Neural progenitor cell (in vitro differentiated cells): ENCODE measurements around the gene CCNY. TPM values are rescaled to one million over a fixed set of nuclear protein-coding genes. Genes with fewer than 3 reads are reported as not detected.
A peak's percentile ranks its signal among the peaks of the same experiment; 100 is the strongest.

Experiments used
- DNase-seq: peaks from one replicate; pipeline ENCODE4 v3.0.0-alpha.2; 2016; ENCODE audit warnings: low spot score
- H2AFZ ChIP-seq: fragments of 200-600 bp; sonication (generic); replicated peaks from 2 replicates; pipeline ENCODE4 v1.6.1; 2016; ENCODE audit warnings: antibody characterized with exemption
- H3F3A ChIP-seq: fragments of 200-600 bp; sonication (generic); 2 replicates; pipeline ENCODE4 v1.6.1; 2016; ENCODE audit warnings: antibody characterized with exemption, low read depth
- H3K27ac ChIP-seq: fragments of 200-600 bp; sonication (generic); 2 replicates; pipeline ENCODE4 v1.5.1; 2016; ENCODE audit warnings: mild to moderate bottlenecking
- H3K27me3 ChIP-seq: fragments of 200-600 bp; sonication (generic); 2 replicates; pipeline ENCODE4 v1.6.1; 2016; ENCODE audit warnings: mild to moderate bottlenecking, moderate library complexity
- H3K36me3 ChIP-seq: fragments of 200-600 bp; sonication (generic); 2 replicates; pipeline ENCODE4 v1.5.1; 2016
- H3K4me1 ChIP-seq: fragments of 200-600 bp; sonication (generic); 2 replicates; pipeline ENCODE4 v1.6.1; 2016; ENCODE audit warnings: mixed run types
- H3K4me2 ChIP-seq: fragments of 200-600 bp; sonication (generic); 2 replicates; pipeline ENCODE4 v1.6.1; 2016
- H3K4me3 ChIP-seq: fragments of 200-600 bp; sonication (generic); 2 replicates; pipeline ENCODE4 v1.5.1; 2016
- H3K79me2 ChIP-seq: fragments of 200-600 bp; sonication (generic); 2 replicates; pipeline ENCODE4 v1.6.1; 2016; ENCODE audit warnings: low read depth
- H3K9ac ChIP-seq: fragments of 200-600 bp; sonication (generic); 2 replicates; pipeline ENCODE4 v1.6.1; 2016
- H3K9me3 ChIP-seq: fragments of 200-600 bp; sonication (generic); 2 replicates; pipeline ENCODE4 v1.5.1; 2016; ENCODE audit warnings: low read depth
- H4K20me1 ChIP-seq: fragments of 200-600 bp; sonication (generic); 2 replicates; pipeline ENCODE4 v1.6.1; 2016; ENCODE audit warnings: low read depth
- H3K27ac Mint-ChIP-seq: 3 replicates; pipeline ENCODE4 v1.8.0; 2021; ENCODE audit warnings: mixed read lengths
- H3K27me3 Mint-ChIP-seq: 2 replicates; pipeline ENCODE4 v1.8.0; 2022; ENCODE audit warnings: low read depth, mild to moderate bottlenecking, inconsistent platforms, moderate library complexity, mixed read lengths; ENCODE audit not compliant: insufficient read depth
- H3K36me3 Mint-ChIP-seq: 3 replicates; pipeline ENCODE4 v1.8.0; 2021; ENCODE audit warnings: mixed read lengths
- H3K4me1 Mint-ChIP-seq: 3 replicates; pipeline ENCODE4 v1.8.0; 2021; ENCODE audit warnings: mixed read lengths
- H3K4me3 Mint-ChIP-seq: 3 replicates; pipeline ENCODE4 v1.8.0; 2021; ENCODE audit warnings: mild to moderate bottlenecking, moderate library complexity, mixed read lengths
- H3K9me3 Mint-ChIP-seq: 3 replicates; pipeline ENCODE4 v1.8.0; 2020; ENCODE audit warnings: mixed read lengths
- EZH2 ChIP-seq: fragments of 200-600 bp; sonication (generic); IDR thresholded peaks from 2 replicates; pipeline ENCODE4 v1.6.1; 2017; ENCODE audit warnings: antibody characterized with exemption, mild to moderate bottlenecking, moderate library complexity
- EZH2phosphoT487 ChIP-seq: fragments of 200-600 bp; sonication (generic); IDR thresholded peaks from 2 replicates; pipeline ENCODE4 v1.6.1; 2017; ENCODE audit warnings: antibody characterized with exemption
- total RNA-seq: library from RNA; depleted of rRNA; stranded (reverse); fragments of >200 nt; gene quantifications from 2 replicates; pipeline ENCODE4 v1.2.3, GENCODE V29; 2015; ENCODE audit warnings: low replicate concordance
- TF ChIP-seq, protein P1 (sequence below): fragments of 200-600 bp; sonication (generic); IDR thresholded peaks from 2 replicates; pipeline ENCODE4 v1.5.1; 2017; ENCODE audit warnings: antibody characterized with exemption, mild to moderate bottlenecking

CCNY gene
- total RNA-seq, 1 donor from 2014 or later: 46.7 TPM

DNA sequence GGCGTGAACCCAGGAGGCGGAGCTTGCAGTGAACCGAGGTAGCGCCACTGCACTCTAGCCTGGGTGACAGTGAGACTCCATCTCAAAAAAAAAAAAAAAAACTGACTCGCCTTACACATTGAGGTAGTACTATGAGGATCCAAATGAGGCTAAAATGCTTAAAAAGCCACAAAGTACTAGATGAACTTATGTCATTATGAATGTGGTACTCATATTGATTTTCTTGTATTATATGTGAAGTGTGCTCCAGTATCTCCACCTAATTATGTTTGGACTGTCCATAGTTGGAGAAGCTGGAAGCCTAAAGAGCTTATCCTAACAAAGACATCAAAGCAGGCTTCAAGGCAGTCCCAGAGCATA, 9.1 kb downstream of the CCNY start:
- no peak overlapping the region for H3K4me3 Mint-ChIP-seq
- Histone ChIP-seq H3F3A (peaks cover 6% of the 10 kb centered on the region), H2AFZ (no peak overlapping the region), H3K27me3 (no peaks in the 10 kb centered on the region), H3K4me2 (no peak overlapping the region), H3K9me3 (no peaks in the 10 kb centered on the region), H3K4me3 (no peak overlapping the region), H4K20me1 (peaks cover 87% of the 10 kb centered on the region), H3K27ac (peak overlapping the region; percentile 14), H3K36me3 (no peaks in the 10 kb centered on the region), H3K9ac (no peak overlapping the region), H3K79me2 (peaks cover 98% of the 10 kb centered on the region), H3K4me1 (peaks cover 12% of the 10 kb centered on the region)
- H3K27ac Mint-ChIP-seq: no peak overlapping the region
- TF ChIP-seq, protein P1, sequence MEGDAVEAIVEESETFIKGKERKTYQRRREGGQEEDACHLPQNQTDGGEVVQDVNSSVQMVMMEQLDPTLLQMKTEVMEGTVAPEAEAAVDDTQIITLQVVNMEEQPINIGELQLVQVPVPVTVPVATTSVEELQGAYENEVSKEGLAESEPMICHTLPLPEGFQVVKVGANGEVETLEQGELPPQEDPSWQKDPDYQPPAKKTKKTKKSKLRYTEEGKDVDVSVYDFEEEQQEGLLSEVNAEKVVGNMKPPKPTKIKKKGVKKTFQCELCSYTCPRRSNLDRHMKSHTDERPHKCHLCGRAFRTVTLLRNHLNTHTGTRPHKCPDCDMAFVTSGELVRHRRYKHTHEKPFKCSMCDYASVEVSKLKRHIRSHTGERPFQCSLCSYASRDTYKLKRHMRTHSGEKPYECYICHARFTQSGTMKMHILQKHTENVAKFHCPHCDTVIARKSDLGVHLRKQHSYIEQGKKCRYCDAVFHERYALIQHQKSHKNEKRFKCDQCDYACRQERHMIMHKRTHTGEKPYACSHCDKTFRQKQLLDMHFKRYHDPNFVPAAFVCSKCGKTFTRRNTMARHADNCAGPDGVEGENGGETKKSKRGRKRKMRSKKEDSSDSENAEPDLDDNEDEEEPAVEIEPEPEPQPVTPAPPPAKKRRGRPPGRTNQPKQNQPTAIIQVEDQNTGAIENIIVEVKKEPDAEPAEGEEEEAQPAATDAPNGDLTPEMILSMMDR: no peak
- no peaks in the 10 kb centered on the region for H3K27me3 Mint-ChIP-seq
- DNase-seq: no peak
- peaks cover 44% of the 10 kb centered on the region for H3K4me1 Mint-ChIP-seq
- peaks cover 2% of the 10 kb centered on the region for H3K36me3 Mint-ChIP-seq
- H3K9me3 Mint-ChIP-seq: no peaks in the 10 kb centered on the region

DNA sequence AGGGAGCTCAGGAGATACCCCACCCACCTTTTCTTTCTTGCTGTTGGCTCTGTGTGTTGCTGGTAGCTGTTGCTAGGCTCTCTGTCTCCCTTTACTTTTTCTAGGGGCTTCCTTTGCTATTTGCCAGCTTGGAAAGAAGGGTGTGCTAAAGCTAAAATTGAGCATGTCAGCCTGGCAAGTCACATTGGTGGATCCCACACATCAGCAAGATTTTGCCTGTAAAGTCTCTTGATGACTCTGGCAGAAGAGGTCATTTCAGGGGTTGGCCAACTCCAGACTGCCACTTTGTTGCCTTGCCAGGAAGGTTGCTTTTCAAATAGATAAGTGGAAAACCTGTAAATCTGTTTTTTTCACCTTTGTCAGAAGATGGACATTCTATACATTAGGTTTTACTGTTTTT, 9.9 kb downstream of the CCNY start:
- Histone ChIP-seq H3K9ac (no peak overlapping the region), H4K20me1 (peaks cover 87% of the 10 kb centered on the region), H3K79me2 (peaks cover 98% of the 10 kb centered on the region), H3K4me1 (peaks cover 18% of the 10 kb centered on the region), H3K4me3 (no peak overlapping the region), H3K36me3 (no peaks in the 10 kb centered on the region), H3K9me3 (no peaks in the 10 kb centered on the region), H3K27me3 (no peaks in the 10 kb centered on the region), H3K27ac (peak overlapping the region; percentile 14), H3F3A (peaks cover 6% of the 10 kb centered on the region), H2AFZ (no peak overlapping the region), H3K4me2 (no peak overlapping the region)
- TF ChIP-seq EZH2 (no peak), EZH2phosphoT487 (no peak)
- TF ChIP-seq, protein P1: no peak
- Mint-ChIP-seq H3K4me3 (no peak overlapping the region), H3K27me3 (no peaks in the 10 kb centered on the region), H3K4me1 (peaks cover 44% of the 10 kb centered on the region), H3K36me3 (peaks cover 2% of the 10 kb centered on the region), H3K9me3 (no peaks in the 10 kb centered on the region), H3K27ac (no peak overlapping the region)
- no peak for DNase-seq

DNA sequence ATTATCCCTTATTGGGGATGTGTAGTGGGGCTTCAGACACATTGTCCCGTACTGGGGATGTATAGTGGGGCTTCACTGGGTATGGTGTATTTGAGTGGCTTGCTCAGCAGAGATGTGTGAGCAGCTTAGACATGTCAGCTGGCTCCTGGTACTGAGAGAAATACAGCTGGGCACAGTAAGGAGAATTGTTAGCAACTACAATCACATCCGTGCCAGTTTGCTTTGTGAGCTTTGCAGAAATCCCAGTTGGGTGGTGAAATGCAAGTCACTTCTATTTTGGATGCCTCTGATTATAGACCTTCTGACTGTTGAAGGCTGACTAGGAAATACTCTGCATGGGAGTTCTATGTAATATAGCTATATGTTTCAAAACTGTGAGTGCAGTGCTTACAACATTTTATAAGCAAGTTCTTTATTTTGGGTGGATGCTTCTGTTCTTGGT, 10.8 kb downstream of the CCNY start:
- Histone ChIP-seq H3K9me3 (no peaks in the 10 kb centered on the region), H4K20me1 (peaks cover 87% of the 10 kb centered on the region), H3K27ac (no peak overlapping the region), H3K4me1 (peaks cover 19% of the 10 kb centered on the region), H3K4me3 (no peak overlapping the region), H3F3A (peaks cover 6% of the 10 kb centered on the region), H3K36me3 (no peaks in the 10 kb centered on the region), H3K9ac (no peak overlapping the region), H2AFZ (no peak overlapping the region), H3K27me3 (no peaks in the 10 kb centered on the region), H3K79me2 (peaks cover 98% of the 10 kb centered on the region), H3K4me2 (no peak overlapping the region)
- H3K4me3 Mint-ChIP-seq: no peak overlapping the region
- H3K27ac Mint-ChIP-seq: peak overlapping the region; percentile 32
- no peaks in the 10 kb centered on the region for H3K9me3 Mint-ChIP-seq
- H3K4me1 Mint-ChIP-seq: peaks cover 45% of the 10 kb centered on the region
- no peak for DNase-seq
- H3K27me3 Mint-ChIP-seq: no peaks in the 10 kb centered on the region
- peaks cover 2% of the 10 kb centered on the region for H3K36me3 Mint-ChIP-seq
- TF ChIP-seq EZH2phosphoT487 (no peak), EZH2 (no peak)
- TF ChIP-seq, protein P1: no peak
